HUES6 (cell line): ENCODE data around the gene AGBL3.
"Not testable (repeated sequence)": the region's sequence is repeated elsewhere in the genome, so short reads cannot be mapped to it uniquely, and the experiment has no call there.

Experiments used
- H3K27ac ChIP-seq: 2 replicates; pipeline ENCODE4 v1.7.0; 2013; ENCODE audit warnings: low read depth, mild to moderate bottlenecking, low read length, inconsistent platforms
- H3K27me3 ChIP-seq: 2 replicates; pipeline ENCODE4 v1.6.1; 2013; ENCODE audit warnings: low read length; ENCODE audit not compliant: control insufficient read depth, insufficient read depth
- H3K36me3 ChIP-seq: 2 replicates; pipeline ENCODE4 v1.6.1; 2013; ENCODE audit warnings: low read length; ENCODE audit not compliant: control insufficient read depth, insufficient read depth
- H3K4me1 ChIP-seq: 2 replicates; pipeline ENCODE4 v1.6.1; 2013; ENCODE audit warnings: low read length; ENCODE audit not compliant: control insufficient read depth, insufficient read depth
- H3K4me3 ChIP-seq: 2 replicates; pipeline ENCODE4 v1.5.1; 2013; ENCODE audit warnings: low read depth, low read length
- H3K9ac ChIP-seq: one replicate; pipeline ENCODE4 v1.6.1; 2013; ENCODE audit warnings: mild to moderate bottlenecking, low read length
- H3K9me3 ChIP-seq: 2 replicates; pipeline ENCODE4 v1.6.1; 2013; ENCODE audit warnings: low read depth, low read length; ENCODE audit not compliant: control insufficient read depth, insufficient read depth

Gene AGBL3

DNA sequence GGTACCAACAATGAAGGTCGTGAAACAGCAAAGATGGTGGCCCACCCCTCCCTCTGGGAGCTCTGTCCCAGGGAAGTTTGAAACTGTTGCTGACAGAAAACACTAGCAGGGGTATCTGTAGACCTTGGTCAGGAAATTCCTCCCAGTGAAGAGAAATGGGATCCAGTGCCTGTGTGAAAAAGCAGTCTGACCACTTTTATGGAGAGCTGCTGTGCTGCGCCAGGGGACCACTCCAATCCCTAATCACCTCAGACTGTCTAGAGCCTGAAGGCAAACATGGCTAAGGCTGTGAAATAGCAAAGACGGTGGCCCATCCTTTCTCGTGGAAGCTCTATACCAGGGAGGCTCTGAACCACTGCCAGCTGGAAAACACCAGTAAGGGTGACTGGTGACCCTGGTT is 123.3 kb downstream of the AGBL3 start:
- Histone ChIP-seq H3K9ac (no peak overlapping the region), H3K27ac (no peak overlapping the region), H3K4me1 (no peaks in the 10 kb centered on the region), H3K9me3 (no peaks in the 10 kb centered on the region), H3K4me3 (no peak overlapping the region), H3K36me3 (no peaks in the 10 kb centered on the region), H3K27me3 (no peaks in the 10 kb centered on the region)

DNA sequence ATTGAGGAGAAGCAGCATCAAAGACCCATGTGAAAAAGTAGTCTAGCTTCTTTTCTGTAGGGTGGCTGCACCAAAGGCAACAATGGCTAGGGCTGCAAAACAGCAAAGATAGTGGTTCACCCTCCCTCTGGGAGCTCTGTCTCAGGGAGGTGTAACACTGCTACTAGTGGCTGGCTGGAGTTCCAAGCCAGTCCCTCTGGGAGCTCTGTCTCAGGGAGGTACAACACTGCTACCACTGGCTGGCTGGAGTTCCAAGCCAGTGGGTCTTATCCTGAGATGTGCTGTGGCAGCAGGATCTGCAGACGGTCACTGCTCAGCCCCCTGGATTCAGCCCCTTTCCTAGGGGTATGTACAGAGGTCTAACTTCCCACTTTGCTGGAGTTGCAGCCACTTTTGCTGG is 123.7 kb downstream of the AGBL3 start:
- Histone ChIP-seq H3K36me3 (no peaks in the 10 kb centered on the region), H3K27ac (no peak overlapping the region), H3K9me3 (no peaks in the 10 kb centered on the region), H3K9ac (no peak overlapping the region), H3K4me3 (no peak overlapping the region), H3K27me3 (no peaks in the 10 kb centered on the region), H3K4me1 (no peaks in the 10 kb centered on the region)

DNA sequence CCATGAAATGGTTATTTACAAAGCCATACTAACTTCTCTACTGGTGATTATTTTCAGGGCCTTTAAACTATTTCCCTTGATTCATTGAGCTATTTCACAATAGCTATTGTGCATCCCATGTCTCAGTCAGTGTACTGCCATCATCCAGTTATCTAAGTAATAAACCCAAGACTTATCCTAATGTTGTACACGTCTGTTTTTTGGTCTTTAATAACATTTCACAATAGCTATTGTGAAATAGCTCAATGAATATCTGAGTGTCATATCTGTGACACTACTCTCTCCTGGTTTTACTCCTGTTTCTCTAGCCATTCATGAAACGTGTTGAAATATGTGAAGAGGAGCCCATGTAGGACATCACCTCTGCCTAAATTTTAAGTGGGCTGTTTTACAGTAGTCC is 125.1 kb downstream of the AGBL3 start:
- H3K9ac ChIP-seq, result no peak overlapping the region
- no peak overlapping the region for H3K4me3 ChIP-seq
- no peak overlapping the region for H3K27ac ChIP-seq
- no peaks in the 10 kb centered on the region for H3K4me1 ChIP-seq
- no peaks in the 10 kb centered on the region for H3K9me3 ChIP-seq
- H3K36me3 ChIP-seq, result no peaks in the 10 kb centered on the region
- H3K27me3 ChIP-seq, result no peaks in the 10 kb centered on the region

DNA sequence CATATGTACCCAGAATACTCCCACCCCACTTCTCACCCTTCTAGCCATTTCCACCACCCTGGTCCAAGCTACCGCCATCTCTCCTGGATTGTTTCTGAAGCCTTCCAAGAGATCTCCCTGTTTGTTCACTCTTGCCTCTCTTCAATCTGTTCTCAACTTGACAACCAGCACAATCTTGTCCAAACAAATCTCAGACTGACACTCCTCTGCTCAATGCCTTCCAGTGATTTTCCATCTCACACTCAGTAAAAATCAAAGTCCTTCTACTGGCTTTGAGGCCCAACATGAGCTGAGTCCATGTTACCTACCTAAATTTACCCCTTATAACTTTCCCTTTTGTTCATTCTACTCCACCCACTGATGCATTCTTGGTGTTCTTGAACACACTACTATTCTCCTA is 128.3 kb downstream of the AGBL3 start:
- Histone ChIP-seq H3K9me3 (no peaks in the 10 kb centered on the region), H3K36me3 (no peaks in the 10 kb centered on the region), H3K4me1 (no peaks in the 10 kb centered on the region), H3K27ac (no peak overlapping the region), H3K9ac (no peak overlapping the region), H3K4me3 (no peak overlapping the region), H3K27me3 (no peaks in the 10 kb centered on the region)

DNA sequence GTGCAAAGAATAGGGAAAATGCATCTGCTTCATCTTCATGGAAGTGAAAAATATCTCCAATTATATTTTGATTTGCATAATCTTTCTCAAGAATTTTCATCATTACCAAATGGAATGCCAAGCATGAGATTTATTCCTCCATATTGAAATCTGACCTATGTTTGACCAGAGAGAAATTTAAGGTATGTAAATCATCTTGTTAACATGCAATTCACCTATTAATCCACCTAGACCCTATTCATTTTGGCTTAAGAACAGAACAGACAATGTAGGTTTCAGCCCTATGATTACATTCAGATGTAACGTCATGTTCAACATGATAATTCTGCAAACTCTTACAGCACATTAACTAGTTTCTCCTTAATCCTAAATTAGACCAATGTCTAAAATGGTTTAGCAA is 130.8 kb downstream of the AGBL3 start:
- Histone ChIP-seq H3K27ac (no peak overlapping the region), H3K9me3 (peaks cover 8% of the 10 kb centered on the region; the same call in 1 of the 2 replicates), H3K36me3 (no peaks in the 10 kb centered on the region), H3K9ac (no peak overlapping the region), H3K4me3 (no peak overlapping the region), H3K4me1 (no peaks in the 10 kb centered on the region), H3K27me3 (no peaks in the 10 kb centered on the region)

DNA sequence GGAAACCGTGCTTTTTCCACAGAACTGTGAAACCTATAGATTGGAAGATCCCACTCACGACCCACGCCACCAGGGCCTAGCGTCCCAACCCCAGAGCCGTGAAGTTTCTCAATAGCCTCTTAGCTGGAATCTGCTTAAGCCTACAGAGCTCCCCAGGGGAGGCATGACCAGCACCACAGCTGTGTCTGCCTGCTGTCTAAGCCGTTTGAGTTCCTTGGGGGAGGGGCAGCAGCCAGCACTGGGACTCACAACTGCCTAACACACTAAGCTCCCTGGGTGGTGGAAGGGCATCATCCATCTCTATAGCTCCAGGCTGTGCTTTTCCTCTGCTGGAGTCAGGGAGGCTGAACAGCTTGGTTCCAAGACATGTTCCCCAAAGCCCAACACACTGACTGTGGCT is 135.6 kb downstream of the AGBL3 start:
- H3K4me3 ChIP-seq, result no peak overlapping the region
- H3K27me3 ChIP-seq, result no peaks in the 10 kb centered on the region
- H3K4me1 ChIP-seq, result no peaks in the 10 kb centered on the region
- H3K36me3 ChIP-seq, result no peaks in the 10 kb centered on the region
- no peak overlapping the region for H3K27ac ChIP-seq
- no peak overlapping the region for H3K9ac ChIP-seq
- peaks cover 8% of the 10 kb centered on the region; the same call in 1 of the 2 replicates for H3K9me3 ChIP-seq

DNA sequence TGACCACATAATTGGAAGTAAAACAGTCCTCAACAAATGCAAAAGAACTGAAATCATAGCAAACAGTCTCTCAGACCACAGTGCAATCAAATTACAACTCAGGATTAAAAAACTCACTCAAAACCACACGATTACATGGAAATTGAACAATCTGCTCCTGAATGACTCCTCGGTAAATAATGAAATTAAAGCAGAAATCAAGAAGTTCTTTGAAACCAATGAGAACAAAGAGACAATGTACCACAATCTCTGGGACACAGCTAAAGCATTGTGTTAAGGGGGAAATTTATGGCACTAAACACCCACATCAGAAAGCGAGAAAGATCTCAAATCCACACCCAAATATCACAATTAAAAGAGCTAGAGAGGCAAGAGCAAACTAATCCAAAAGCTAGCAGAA is 138.3 kb downstream of the AGBL3 start:
- not testable (repeated sequence) for H3K27me3 ChIP-seq, H3K4me1 ChIP-seq, H3K9ac ChIP-seq, H3K36me3 ChIP-seq, H3K9me3 ChIP-seq, H3K27ac ChIP-seq, H3K4me3 ChIP-seq

DNA sequence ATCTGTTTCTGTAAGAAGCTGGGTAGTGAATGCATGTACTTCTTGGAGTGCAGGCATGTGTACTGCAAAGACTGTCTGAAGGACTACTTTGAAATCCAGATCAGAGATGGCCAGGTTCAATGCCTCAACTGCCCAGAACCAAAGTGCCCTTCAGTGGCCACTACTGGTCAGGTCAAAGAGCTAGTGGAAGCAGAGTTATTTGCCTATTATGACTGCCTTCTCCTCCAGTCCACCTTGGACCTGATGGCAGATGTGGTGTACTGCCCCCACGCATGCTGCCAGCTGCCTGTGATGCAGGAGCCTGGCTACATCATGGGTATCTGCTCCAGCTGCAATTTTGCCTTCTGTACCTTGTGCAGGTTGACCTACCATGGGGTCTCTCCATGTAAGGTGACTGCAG is 142.6 kb downstream of the AGBL3 start:
- no peaks in the 10 kb centered on the region for H3K36me3 ChIP-seq
- no peaks in the 10 kb centered on the region for H3K27me3 ChIP-seq
- H3K9me3 ChIP-seq, result no peaks in the 10 kb centered on the region
- no peak overlapping the region for H3K4me3 ChIP-seq
- no peak overlapping the region for H3K9ac ChIP-seq
- H3K4me1 ChIP-seq, result no peaks in the 10 kb centered on the region
- H3K27ac ChIP-seq, result no peak overlapping the region

DNA sequence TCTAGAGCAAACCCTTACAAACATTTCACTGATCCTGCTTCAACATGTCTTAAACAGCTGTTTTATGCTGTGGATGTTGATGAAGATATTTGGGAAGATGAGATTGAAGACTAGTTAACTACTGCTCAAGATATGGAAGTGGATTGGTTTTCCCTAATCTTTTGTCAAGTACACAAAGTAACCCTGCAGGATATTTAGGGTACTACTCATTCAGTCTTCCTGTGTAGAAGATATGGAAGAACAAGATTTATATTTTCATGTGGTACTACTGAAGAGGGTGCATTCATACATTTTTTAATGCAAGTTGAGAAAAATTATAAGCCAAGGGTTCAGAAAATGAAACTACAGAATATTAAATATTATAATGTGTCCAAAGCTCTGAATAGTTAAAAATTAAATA is 143.3 kb downstream of the AGBL3 start:
- Histone ChIP-seq H3K9me3 (no peaks in the 10 kb centered on the region), H3K4me1 (no peaks in the 10 kb centered on the region)

DNA sequence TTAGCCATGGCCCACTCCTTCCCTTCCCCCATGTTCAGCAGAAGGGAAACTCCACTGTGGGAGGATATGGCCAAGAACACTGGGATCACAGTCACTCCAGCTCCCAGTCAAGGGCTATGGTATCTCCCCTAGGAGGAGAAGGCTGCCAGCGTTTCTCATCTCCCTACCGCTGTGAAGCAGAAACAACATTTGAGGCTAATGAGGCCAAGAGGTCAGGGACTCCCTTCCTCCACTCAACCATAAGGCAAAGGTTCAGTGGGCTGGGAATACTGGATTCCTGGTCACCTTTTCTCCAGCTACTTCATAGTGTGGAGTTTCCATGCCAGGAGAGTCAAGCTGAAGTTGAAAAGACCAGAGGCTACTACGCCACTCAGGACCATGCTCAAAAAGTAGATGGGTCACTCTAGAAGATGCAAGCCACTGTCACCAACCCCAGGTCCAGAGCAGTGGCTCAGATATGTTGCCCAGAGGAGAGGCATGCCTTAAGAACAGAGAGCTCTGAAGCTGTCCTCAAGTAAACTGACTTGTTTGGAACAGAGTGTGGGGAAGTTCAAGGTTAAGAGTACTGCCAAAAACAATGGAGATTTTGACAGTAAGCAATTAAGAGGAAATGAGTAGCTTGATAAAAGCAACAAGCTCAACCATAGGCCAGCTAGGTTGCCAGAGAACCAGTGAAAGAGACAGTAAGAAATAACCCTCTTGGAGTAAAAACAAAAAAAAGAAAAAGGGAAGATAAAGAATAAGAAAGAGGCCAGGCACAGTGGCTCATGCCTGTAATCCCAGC is 157.8 kb downstream of the AGBL3 start:
- Histone ChIP-seq H3K9ac (no peak overlapping the region), H3K9me3 (no peaks in the 10 kb centered on the region), H3K27ac (no peak overlapping the region), H3K27me3 (no peaks in the 10 kb centered on the region), H3K4me3 (no peak overlapping the region), H3K4me1 (no peaks in the 10 kb centered on the region), H3K36me3 (no peaks in the 10 kb centered on the region)

More for the DNA sequence above, 143.3 kb downstream of the AGBL3 start:
- Histone ChIP-seq H3K9ac (no peak overlapping the region), H3K27me3 (no peaks in the 10 kb centered on the region), H3K27ac (no peak overlapping the region), H3K36me3 (no peaks in the 10 kb centered on the region), H3K4me3 (no peak overlapping the region)

DNA sequence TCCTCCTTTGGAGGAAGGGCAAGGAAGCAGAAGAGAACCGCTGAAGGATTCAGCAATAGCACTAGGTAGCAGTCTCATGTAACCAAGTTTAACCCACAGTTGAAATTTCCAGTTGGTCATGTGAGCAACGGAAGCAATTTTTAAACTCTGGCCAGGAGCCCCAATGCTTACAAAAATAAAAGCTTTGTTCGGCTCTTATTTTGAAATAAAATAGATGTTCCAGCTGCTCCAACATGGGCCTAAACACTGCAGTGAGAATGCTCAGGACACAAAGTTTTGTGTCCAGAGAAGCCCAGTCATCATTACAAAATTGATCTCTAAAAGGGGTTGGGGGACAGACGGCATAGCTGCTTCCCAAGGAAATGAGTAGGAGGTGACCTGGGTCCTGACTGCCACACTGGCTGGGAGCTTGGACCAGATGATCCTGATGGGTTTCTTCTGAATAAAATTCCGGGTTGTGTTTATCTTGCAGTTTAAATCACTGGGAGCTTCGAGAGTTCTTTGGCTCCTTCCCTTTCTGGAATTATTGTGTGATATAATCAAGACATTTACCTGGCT is 161.1 kb downstream of the AGBL3 start:
- no peak overlapping the region for H3K9ac ChIP-seq
- H3K27me3 ChIP-seq, result no peaks in the 10 kb centered on the region
- H3K9me3 ChIP-seq, result no peaks in the 10 kb centered on the region
- no peaks in the 10 kb centered on the region for H3K36me3 ChIP-seq
- no peak overlapping the region for H3K4me3 ChIP-seq
- H3K27ac ChIP-seq, result no peak overlapping the region
- H3K4me1 ChIP-seq, result no peaks in the 10 kb centered on the region
